ENCODE results near the gene PTPN14.

The PTPN14 gene

GRCh38 chr1:214331180-214331579 is 220.2 kb downstream of the PTPN14 start:
- peak in 1 of 2 experiments; percentile 37 for DNase-seq (ENCODE audit: low read depth in 1 of 2, low spot score in 1 of 2)
- in situ Hi-C loops (cut with HindIII; ENCODE audit: low pct_unique_long_range_greater_than_20kb, low sequenced_read_pairs): no loop called here
- TF ChIP-seq JUND (IDR thresholded peaks at IDR 0.05; ENCODE audit: low read depth): no peak

GRCh38 chr1:214330715-214331114 is 220.7 kb downstream of the PTPN14 start:
- TF ChIP-seq JUND (IDR thresholded peaks at IDR 0.05; ENCODE audit: low read depth): no peak

GRCh38 chr1:214330222-214330621 is 221.2 kb downstream of the PTPN14 start:
- TF ChIP-seq JUND (IDR thresholded peaks at IDR 0.05; ENCODE audit: low read depth): no peak
- in situ Hi-C loops (cut with HindIII; ENCODE audit: low pct_unique_long_range_greater_than_20kb, low sequenced_read_pairs): no loop called here

More at GRCh38 chr1:214330715-214331114, 220.7 kb downstream of the PTPN14 start:
- in situ Hi-C loops (cut with HindIII; ENCODE audit: low pct_unique_long_range_greater_than_20kb, low sequenced_read_pairs): no loop called here
- no peak for DNase-seq (ENCODE audit: low read depth in 1 of 2, low spot score in 1 of 2)

DNA sequence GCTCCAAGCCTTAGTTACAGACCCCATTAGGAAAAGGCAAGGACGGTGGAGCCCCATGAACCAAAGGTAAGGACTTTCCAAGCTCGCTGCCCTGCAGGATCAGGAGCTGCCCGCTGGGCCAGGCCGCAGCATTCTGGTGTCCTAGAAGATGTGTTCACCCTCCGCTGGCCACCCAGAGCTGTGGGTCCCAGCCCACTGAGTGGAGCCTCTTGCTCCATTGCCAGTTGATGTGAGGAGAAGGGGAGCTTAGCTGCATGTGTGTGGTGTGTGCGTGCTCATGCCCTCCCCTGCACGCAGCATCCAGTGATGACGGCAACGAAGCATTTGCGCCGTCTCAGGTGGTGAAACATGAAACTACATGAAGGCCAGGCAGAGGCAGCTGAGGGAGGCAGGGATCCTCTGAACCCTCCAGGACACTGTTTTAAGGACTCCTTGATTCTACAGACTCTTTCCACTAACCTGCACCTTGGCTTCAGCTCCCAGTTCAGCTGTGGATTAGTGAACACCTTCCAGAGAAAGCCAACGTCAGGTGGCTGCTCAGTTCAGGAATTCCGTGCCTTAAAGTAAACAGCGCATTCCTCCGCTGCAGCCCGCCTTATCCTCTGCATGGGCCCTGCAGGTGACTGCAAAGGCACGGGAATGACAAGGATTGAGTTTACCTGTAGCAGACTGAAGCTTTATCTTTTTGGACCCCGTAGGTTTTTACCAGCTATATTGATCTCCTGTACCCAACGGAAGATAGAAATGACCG is 221.8 kb downstream of the PTPN14 start:
- no peak for TF ChIP-seq JUND (IDR thresholded peaks at IDR 0.05; ENCODE audit: low read depth)
- in situ Hi-C loops (cut with HindIII; ENCODE audit: low pct_unique_long_range_greater_than_20kb, low sequenced_read_pairs): no loop called here
- DNase-seq (ENCODE audit: low read depth in 1 of 2, low spot score in 1 of 2): peak in 1 of 2 experiments; percentile 75

More at GRCh38 chr1:214330222-214330621, 221.2 kb downstream of the PTPN14 start:
- peak in 1 of 2 experiments; percentile 84 for DNase-seq (ENCODE audit: low read depth in 1 of 2, low spot score in 1 of 2)

DNA sequence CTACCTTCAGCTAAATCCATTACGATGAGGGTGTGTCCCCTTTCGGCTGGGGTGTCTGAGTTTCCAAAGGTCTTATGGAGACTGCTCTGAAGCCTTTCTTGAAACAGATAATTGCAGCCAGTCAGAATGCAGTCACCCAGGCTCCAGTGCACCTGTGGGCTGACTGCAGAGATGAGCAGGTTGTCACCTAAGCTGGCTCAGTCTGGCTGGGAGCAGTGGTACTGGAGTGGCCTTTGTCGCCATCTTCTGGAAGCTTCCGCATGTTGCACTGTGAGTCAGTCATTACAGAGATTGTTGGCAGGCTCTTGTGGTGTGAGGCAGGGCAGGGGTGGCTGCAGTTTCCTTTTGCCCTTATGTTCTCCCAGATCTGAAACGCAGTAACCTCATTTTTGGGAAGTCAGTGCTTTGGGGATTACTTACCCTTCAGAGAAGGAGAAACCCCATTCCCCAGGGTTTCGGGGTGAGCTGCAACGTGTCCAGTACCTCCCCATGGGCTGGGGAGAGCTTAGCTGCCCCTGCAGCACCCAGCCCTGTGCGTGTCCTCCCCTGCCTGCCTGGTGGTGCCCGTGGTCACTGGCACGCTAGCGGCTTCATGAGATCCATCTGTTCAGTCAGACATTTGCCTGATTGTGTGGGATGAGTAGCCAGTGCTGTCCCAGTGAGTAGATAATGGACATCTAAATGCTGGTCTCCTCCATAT is 222.5 kb downstream of the PTPN14 start:
- in situ Hi-C loops (cut with HindIII; ENCODE audit: low pct_unique_long_range_greater_than_20kb, low sequenced_read_pairs): no loop called here
- no peak for TF ChIP-seq JUND (IDR thresholded peaks at IDR 0.05; ENCODE audit: low read depth)

GRCh38 chr1:214327514-214327913 is 223.9 kb downstream of the PTPN14 start:
- no peak for TF ChIP-seq JUND (IDR thresholded peaks at IDR 0.05; ENCODE audit: low read depth)
- in situ Hi-C loops (cut with HindIII; ENCODE audit: low pct_unique_long_range_greater_than_20kb, low sequenced_read_pairs): no loop called here

More for the DNA sequence above, 222.5 kb downstream of the PTPN14 start:
- peak; percentile 66 to 95 for DNase-seq (ENCODE audit: low read depth in 1 of 2, low spot score in 1 of 2)

DNA sequence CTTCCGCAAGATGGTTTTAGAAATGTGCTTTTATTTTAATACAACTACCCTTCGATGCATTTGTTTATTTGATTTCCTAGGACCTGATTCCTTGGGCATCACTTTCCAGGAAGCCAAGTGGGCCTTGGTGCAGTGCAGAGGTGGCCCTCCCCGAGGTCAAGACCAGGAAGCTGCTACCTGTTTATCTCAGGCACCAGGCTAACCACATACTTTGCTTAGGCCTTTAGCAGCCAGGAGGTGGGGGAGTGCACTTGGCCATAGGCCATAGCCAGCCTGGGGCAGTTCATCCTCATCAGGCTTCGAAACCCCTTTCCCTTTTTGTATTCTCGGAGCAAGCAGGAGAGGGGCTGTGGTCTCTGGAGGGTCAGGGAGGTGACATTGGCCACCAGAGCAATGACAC is 225.0 kb downstream of the PTPN14 start:
- no peak for TF ChIP-seq JUND (IDR thresholded peaks at IDR 0.05; ENCODE audit: low read depth)
- no peak for DNase-seq (ENCODE audit: low read depth in 1 of 2, low spot score in 1 of 2)
- in situ Hi-C loops (cut with HindIII; ENCODE audit: low pct_unique_long_range_greater_than_20kb, low sequenced_read_pairs): no loop called here

More at GRCh38 chr1:214327514-214327913, 223.9 kb downstream of the PTPN14 start:
- DNase-seq (ENCODE audit: low read depth in 1 of 2, low spot score in 1 of 2): no peak

GRCh38 chr1:214324896-214325800 is 226.3 kb downstream of the PTPN14 start:
- DNase-seq (ENCODE audit: low read depth in 1 of 2, low spot score in 1 of 2): no peak
- in situ Hi-C loops (cut with HindIII; ENCODE audit: low pct_unique_long_range_greater_than_20kb, low sequenced_read_pairs): no loop called here
- TF ChIP-seq JUND (IDR thresholded peaks at IDR 0.05; ENCODE audit: low read depth): no peak

DNA sequence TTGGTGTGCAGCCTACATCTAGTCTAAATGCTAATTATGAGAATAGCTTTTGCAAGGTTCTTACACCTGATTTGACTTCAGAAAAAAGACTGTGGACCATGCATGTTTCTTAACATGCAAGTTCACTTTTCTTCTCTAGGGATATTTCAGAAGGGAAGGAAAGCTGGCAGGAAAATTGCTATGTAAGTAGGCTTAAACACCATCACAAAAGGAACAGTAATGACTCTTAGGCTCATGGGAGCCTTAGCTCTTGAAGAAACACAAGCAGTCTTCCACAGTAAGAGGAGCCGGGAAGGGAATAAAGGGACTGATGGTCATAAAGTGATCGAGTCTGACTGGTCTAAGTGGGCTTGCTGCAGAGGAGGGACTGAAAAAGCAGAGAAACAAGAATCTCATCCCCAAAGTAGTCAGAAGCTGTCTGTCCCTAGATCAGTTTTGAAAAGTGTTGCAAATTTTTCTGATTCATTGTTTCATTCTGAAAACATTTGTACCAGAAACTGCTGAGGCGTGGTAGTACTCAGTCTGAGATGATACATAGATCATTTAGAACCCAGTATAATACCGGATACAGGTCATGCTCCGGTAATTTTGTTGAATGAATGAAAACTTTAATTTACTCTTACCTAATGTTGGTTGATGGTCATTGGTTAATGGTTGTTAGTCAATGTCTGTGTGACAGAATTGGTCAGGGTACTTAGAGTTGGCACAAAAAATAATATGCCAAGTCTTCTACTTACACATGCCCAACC is 229.5 kb downstream of the PTPN14 start:
- TF ChIP-seq JUND (IDR thresholded peaks at IDR 0.05; ENCODE audit: low read depth): no peak
- in situ Hi-C loops (cut with HindIII; ENCODE audit: low pct_unique_long_range_greater_than_20kb, low sequenced_read_pairs): no loop called here
- no peak for DNase-seq (ENCODE audit: low read depth in 1 of 2, low spot score in 1 of 2)

- TF ChIP-seq JUND (IDR thresholded peaks at IDR 0.05; ENCODE audit: low read depth): no peak
- in situ Hi-C loops (cut with HindIII; ENCODE audit: low pct_unique_long_range_greater_than_20kb, low sequenced_read_pairs): no loop called here
- no peak for DNase-seq (ENCODE audit: low read depth in 1 of 2, low spot score in 1 of 2)
Measured at GRCh38 chr1:214319938-214320337, 231.5 kb downstream of the PTPN14 start.

- no peak for TF ChIP-seq JUND (IDR thresholded peaks at IDR 0.05; ENCODE audit: low read depth)
- no peak for DNase-seq (ENCODE audit: low read depth in 1 of 2, low spot score in 1 of 2)
- in situ Hi-C loops (cut with HindIII; ENCODE audit: low pct_unique_long_range_greater_than_20kb, low sequenced_read_pairs): no loop called here
Measured at GRCh38 chr1:214318956-214319736, 232.3 kb downstream of the PTPN14 start.

All from T47D (cell line).